Caki2 (cell line): Measurements from ENCODE around the gene FAM222A. TPM values are rescaled to one million over a fixed set of nuclear protein-coding genes. Genes with fewer than 3 reads are reported as not detected.

Source experiments
- DNase-seq: peaks from one replicate; pipeline ENCODE4 v3.0.0-alpha.2; 2015; ENCODE audit warnings: low read depth
- in situ Hi-C: cut with HindIII; loops from 2 replicates; pipeline ENCODE4 v1.10.0; 2016; ENCODE audit warnings: low sequenced_read_pairs, low pct_unique_long_range_greater_than_20kb, mixed read lengths
- total RNA-seq: library from RNA; depleted of rRNA; stranded (reverse); fragments of >200 nt; shearing (Covaris generic); gene quantifications from 2 replicates; pipeline ENCODE4 v1.2.3, GENCODE V29; 2014; ENCODE audit warnings: low replicate concordance

FAM222A gene
- total RNA-seq, 1 experiment from 2014 or later = 0.41 TPM

GRCh38 chr12:109741286-109741969, 27.8 kb downstream of the FAM222A start:
- in situ Hi-C loops = no loop called here
- DNase-seq = no peak

- in situ Hi-C loops = no loop called here
- DNase-seq = no peak
Measured at GRCh38 chr12:109741970-109742703, 28.5 kb downstream of the FAM222A start.

- no peak for DNase-seq
- in situ Hi-C loops = no loop called here
Measured at GRCh38 chr12:109743076-109743910, 29.7 kb downstream of the FAM222A start.

GRCh38 chr12:109744026-109744425, 30.4 kb downstream of the FAM222A start:
- in situ Hi-C loops = no loop called here
- no peak for DNase-seq

- in situ Hi-C loops = no loop called here
Measured at GRCh38 chr12:109744986-109745942, 31.6 kb downstream of the FAM222A start.

GRCh38 chr12:109752117-109753053, 38.8 kb downstream of the FAM222A start:
- in situ Hi-C loops = no loop called here
- no peak for DNase-seq

More at GRCh38 chr12:109744986-109745942, 31.6 kb downstream of the FAM222A start:
- no peak for DNase-seq

GRCh38 chr12:109753054-109753401, 39.4 kb downstream of the FAM222A start:
- in situ Hi-C loops = no loop called here

GRCh38 chr12:109753959-109754358, 40.3 kb downstream of the FAM222A start:
- DNase-seq = no peak
- in situ Hi-C loops = no loop called here

More at GRCh38 chr12:109753054-109753401, 39.4 kb downstream of the FAM222A start:
- DNase-seq = no peak

- no peak for DNase-seq
- in situ Hi-C loops = no loop called here
Measured at GRCh38 chr12:109756457-109756856, 42.8 kb downstream of the FAM222A start.

GRCh38 chr12:109757671-109758265, 44.1 kb downstream of the FAM222A start:
- in situ Hi-C loops = no loop called here
- DNase-seq = no peak

- DNase-seq = no peak
- in situ Hi-C loops = no loop called here
Measured at GRCh38 chr12:109758426-109759420, 45.1 kb downstream of the FAM222A start.

- in situ Hi-C loops = no loop called here
- DNase-seq = no peak
Measured at GRCh38 chr12:109759595-109759994, 46.0 kb downstream of the FAM222A start.

- no peak for DNase-seq
- in situ Hi-C loops = no loop called here
Measured at GRCh38 chr12:109760031-109760929, 46.7 kb downstream of the FAM222A start.
